Activated CD4-positive, alpha-beta T cell treated with anti-CD3 and anti-CD28 coated beads for 4 hours (primary cell): ENCODE data around the gene RETREG3.
"Not testable (repeated sequence)": the region's sequence is repeated elsewhere in the genome, so short reads cannot be mapped to it uniquely, and the experiment has no call there.

Experiments
- DNase-seq, 2 donors: peaks; one replicate each; pipeline ENCODE4 v3.0.0-alpha.2; 2020

The RETREG3 gene

GRCh38 chr17:42548993-42549755 is 60.0 kb downstream of the RETREG3 start:
- no peak for DNase-seq

DNA sequence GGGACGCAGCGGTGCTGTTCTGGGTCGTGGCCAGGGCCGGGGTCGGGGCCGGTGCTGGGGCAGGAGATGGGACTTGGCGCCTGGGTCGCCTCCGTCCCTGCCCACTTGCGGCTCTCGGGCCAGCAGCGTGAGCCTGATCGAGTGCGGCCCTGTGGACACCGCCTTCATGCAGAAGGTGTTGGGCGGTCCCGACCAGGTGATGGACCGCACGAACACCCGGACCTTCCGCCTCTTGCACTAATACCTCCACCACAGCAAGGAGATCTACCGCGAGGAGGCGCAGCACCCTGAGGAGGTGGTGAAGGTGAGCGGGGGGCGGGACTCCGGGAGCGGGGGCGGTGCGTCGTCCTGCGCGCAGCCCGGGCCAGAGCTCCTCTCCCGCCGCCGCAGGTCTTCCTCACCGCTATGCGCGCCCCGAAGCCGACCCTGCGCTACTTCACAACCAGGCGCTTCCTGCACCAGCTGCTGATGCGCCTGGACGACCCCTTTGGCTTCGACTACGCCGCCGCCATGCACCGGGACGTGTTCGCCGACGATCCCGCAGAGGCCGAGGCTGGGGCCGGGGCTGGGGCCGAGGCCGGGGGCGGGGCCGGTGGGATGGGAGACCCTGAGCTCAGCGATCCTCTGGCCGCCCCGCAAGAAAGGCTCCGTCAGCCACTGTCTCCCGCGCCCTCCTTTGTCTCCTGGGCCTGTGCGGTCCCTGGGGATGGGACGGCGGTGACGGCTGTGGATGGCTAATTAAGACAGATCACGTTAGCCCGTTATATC is 60.9 kb downstream of the RETREG3 start:
- DNase-seq, result peak; percentile 78 to 83

DNA sequence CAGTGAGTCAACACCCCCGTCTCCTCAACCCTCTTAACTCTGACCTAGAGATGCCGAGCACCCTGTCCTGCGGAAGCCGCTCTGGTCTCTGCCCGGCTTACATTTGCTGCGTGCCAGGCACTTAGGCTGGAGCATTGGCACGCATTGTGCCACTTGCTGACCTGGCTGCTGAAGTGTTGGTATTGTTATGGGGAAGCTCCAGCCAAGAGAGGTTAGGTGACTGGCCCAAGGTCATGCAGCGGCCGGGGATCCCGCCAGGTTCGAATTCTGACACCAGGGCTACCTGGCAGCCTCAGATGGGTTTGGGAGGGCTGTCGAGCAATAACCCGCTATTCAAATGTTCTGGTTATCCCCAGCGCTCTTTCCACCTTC is 61.5 kb downstream of the RETREG3 start:
- DNase-seq, result no peak

- DNase-seq, result no peak
These were observed 62.1 kb downstream of the RETREG3 start for GRCh38 chr17:42547001-42547461.

DNA sequence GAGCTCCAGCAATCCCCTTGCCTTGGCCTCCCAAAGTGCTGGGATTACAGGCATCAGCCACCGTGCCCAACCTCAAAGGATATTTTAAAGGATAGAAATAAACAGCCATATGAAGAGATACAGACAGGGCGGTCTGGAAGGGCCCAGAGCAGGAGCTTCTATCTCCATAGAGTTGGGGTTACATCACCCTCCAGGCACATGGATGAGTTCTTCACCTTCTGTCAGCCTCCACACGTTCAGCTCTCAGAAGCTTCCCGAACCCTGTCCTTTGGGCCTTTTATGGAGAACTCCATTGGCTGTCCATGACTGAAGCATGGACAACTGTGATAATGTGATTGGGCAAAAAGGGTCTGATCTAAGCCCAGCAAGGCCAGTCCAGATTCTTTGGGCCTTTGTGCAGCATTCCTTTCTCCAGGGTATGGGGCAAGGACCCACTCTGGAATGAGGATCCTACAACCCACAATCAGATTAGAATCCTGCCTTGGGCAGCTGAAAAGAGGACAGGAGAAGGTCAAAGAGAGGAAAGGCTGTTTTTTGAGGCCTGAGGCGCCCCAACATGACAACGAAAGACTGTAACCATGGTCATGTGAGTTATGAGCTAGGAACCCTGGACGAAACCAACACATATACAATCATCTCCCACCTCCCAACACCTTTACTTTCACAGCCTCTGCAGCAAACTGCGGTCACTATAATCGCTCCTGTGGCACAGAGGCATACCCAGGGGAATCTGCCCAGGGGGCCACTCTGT is 63.2 kb downstream of the RETREG3 start:
- not testable (repeated sequence) for DNase-seq

GRCh38 chr17:42544874-42545283 is 64.3 kb downstream of the RETREG3 start:
- DNase-seq, result no peak

GRCh38 chr17:42543190-42544079 is 65.7 kb downstream of the RETREG3 start:
- no peak for DNase-seq

- DNase-seq, result peak in 1 of 2 donors; percentile 32
These were observed 67.9 kb downstream of the RETREG3 start for GRCh38 chr17:42541041-42541833.

- not testable (repeated sequence) for DNase-seq
These were observed 68.6 kb downstream of the RETREG3 start for GRCh38 chr17:42540558-42540957.

- no peak for DNase-seq
These were observed 70.7 kb downstream of the RETREG3 start for GRCh38 chr17:42538482-42538881.

- DNase-seq, result no peak
These were observed 71.2 kb downstream of the RETREG3 start for GRCh38 chr17:42537826-42538451.

- no peak for DNase-seq
These were observed 71.9 kb downstream of the RETREG3 start for GRCh38 chr17:42537156-42537805.

- peak; percentile 63 to 71 for DNase-seq
These were observed 72.6 kb downstream of the RETREG3 start for GRCh38 chr17:42536372-42537155.

DNA sequence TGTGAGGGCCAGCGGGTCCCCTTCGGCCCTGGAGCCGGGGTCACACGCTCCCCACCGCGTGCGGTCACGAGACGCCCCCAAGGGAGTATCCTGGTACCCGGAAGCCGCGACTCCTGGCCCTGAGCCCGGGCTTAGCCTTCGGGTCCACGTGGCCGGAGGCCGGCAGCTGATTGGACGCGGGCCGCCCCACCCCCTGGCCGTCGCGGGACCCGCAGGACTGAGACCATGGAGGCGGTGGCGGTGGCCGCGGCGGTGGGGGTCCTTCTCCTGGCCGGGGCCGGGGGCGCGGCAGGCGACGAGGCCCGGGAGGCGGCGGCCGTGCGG is 73.2 kb downstream of the RETREG3 start, which contains the start of gene NAGLU:
Gene NAGLU (plus strand): TSS at position 194 of the 324 bp plus-strand sequence. CDS start 32 bp downstream, at position 226.
- peak; percentile 75 to 81 for DNase-seq

- no peak for DNase-seq
These were observed 73.8 kb downstream of the RETREG3 start for GRCh38 chr17:42535155-42536047.

- peak in 1 of 2 donors; percentile 41 for DNase-seq
These were observed 77.5 kb downstream of the RETREG3 start for GRCh38 chr17:42531455-42532354.

DNA sequence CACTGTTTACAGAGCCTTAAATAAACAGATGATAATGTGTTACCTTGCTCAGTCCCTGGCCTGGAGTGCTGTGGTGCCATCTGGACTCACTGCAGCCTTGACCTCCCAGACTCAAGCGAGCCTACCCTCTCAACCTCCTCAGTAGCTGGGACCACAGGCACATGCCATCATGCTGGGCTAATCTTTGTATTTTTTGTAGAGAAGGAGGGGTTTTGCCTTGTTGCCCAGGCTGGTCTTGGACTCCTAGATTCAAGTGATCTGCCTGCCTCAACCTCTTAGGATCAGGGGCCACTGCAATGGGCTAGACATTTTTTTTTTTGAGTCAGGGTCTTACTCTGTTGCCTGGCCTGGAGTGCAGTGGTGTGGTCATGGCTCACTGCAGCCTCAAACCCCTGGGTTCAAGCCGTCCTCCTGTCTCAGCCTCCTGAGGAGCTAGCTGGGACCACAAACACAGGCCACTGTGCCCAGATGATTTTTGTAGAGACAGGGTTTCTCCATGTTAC is 78.2 kb downstream of the RETREG3 start:
- DNase-seq, result no peak
